WI38 (cell line): ENCODE data around the gene NUDT22.
A peak's percentile ranks its signal among the peaks of the same experiment; 100 is the strongest.

Experiments
- H3K4me3 ChIP-seq: 2 replicates; pipeline ENCODE4 v1.5.1; 2011; ENCODE audit warnings: low read depth, mild to moderate bottlenecking, control low read depth, low read length
- CTCF ChIP-seq: IDR thresholded peaks from 2 replicates; pipeline ENCODE4 v1.5.1; 2012; ENCODE audit warnings: low read depth, mild to moderate bottlenecking, control low read depth, low read length

NUDT22 gene

GRCh38 chr11:64245401-64245796, 19.3 kb downstream of the NUDT22 start:
- H3K4me3 ChIP-seq, result peak overlapping the region; percentile 91
- no peak for TF ChIP-seq CTCF

- peak overlapping the region; percentile 91 for H3K4me3 ChIP-seq
- no peak for TF ChIP-seq CTCF
Measured at GRCh38 chr11:64245797-64246620, 19.9 kb downstream of the NUDT22 start.

GRCh38 chr11:64246621-64246870, 20.5 kb downstream of the NUDT22 start:
- H3K4me3 ChIP-seq, result peak overlapping the region; percentile 91

- TF ChIP-seq CTCF, result no peak
- H3K4me3 ChIP-seq, result peak within 1 kb of the TSS; percentile 91
Measured at GRCh38 chr11:64246871-64247728, 21.0 kb downstream of the NUDT22 start, which contains the start of gene PPP1R14B. Gene PPP1R14B (minus strand): TSS chr11:64246943. CDS start chr11:64246673, 270 bp downstream.

GRCh38 chr11:64247729-64248531, 21.9 kb downstream of the NUDT22 start:
- no peak for TF ChIP-seq CTCF
- H3K4me3 ChIP-seq, result peak overlapping the region; percentile 65

GRCh38 chr11:64248578-64248977, 22.5 kb downstream of the NUDT22 start:
- no peak overlapping the region for H3K4me3 ChIP-seq
- no peak for TF ChIP-seq CTCF

GRCh38 chr11:64249038-64249437, 23.0 kb downstream of the NUDT22 start:
- no peak for TF ChIP-seq CTCF
- no peak overlapping the region for H3K4me3 ChIP-seq
